Transverse colon (tissue), 4 donors: ENCODE data around the gene PLP2. TPM values are rescaled to one million over a fixed set of nuclear protein-coding genes. Genes with fewer than 3 reads are reported as not detected.
A peak's percentile ranks its signal among the peaks of the same experiment; 100 is the strongest.

Experiments
- DNase-seq: peaks from one replicate; pipeline ENCODE4 v3.0.0-alpha.2; 2019
- H3K27ac ChIP-seq, 4 donors: fragments of 200-600 bp; sonication (generic); 2 replicates each; pipeline ENCODE4 v1.5.1; 2016 to 2018; ENCODE audit warnings: inconsistent platforms in 4 of 4
- H3K27me3 ChIP-seq: fragments of 200-600 bp; sonication (generic); 2 replicates; pipeline ENCODE4 v1.5.1; 2017; ENCODE audit warnings: inconsistent platforms
- H3K36me3 ChIP-seq, 4 donors: fragments of 200-600 bp; sonication (generic); 2 replicates each; pipeline ENCODE4 v1.5.1; 2017 to 2019; ENCODE audit warnings: inconsistent platforms in 4 of 4
- H3K4me1 ChIP-seq, 4 donors: fragments of 200-600 bp; sonication (generic); 2 replicates each; pipeline ENCODE4 v1.5.1; 2017 to 2020; ENCODE audit warnings: inconsistent platforms in 4 of 4
- H3K4me3 ChIP-seq, 4 donors: fragments of 200-600 bp; sonication (generic); 1 replicate in 1 of 4; 2 replicates in 3 of 4; pipeline versions ENCODE4 v1.5.1 to v1.6.1; 2017 to 2019; ENCODE audit warnings: inconsistent platforms in 4 of 4
- H3K9me3 ChIP-seq, 2 donors: fragments of 200-600 bp; sonication (generic); 2 replicates each; pipeline ENCODE4 v1.5.1; 2017 to 2019; ENCODE audit warnings: inconsistent platforms in 2 of 2
- EP300 ChIP-seq: sonication (generic); formaldehyde crosslinking; IDR thresholded peaks from one replicate; pipeline ENCODE4 v1.6.1; 2017; ENCODE audit warnings: antibody characterized with exemption, low read depth
- POLR2A ChIP-seq: fragments of 450-650 bp; IDR thresholded peaks from one replicate; pipeline ENCODE4 v1.6.1; 2016; ENCODE audit warnings: antibody characterized with exemption, mild to moderate bottlenecking, moderate library complexity
- POLR2AphosphoS5 ChIP-seq, 3 donors: sonication (generic); formaldehyde crosslinking; IDR thresholded peaks; one replicate each; pipeline ENCODE4 v1.6.1; 2016; ENCODE audit warnings: antibody characterized with exemption in 3 of 3
- WGBS, 2 donors: methylation state at CpG; one replicate each; pipeline ENCODE4 v1.1.5; 2018; ENCODE audit warnings: low coverage in 1 of 2; 5-methylcytosine and 5-hydroxymethylcytosine counted together
- in situ Hi-C, 4 donors: fragments of 200-750 bp; cut with MboI; loops; one replicate each; pipeline versions ENCODE4 v1.15.0 to v1.15.1; 2017; ENCODE audit warnings: low sequenced_read_pairs in 3 of 4, low pct_ligation_motif_present in 1 of 4, low pct_unique_long_range_greater_than_20kb in 1 of 4
- intact Hi-C: fragments of 100-400 bp; cut with DNase I; formaldehyde crosslinking; loops from one replicate; pipeline ENCODE4 v1.15.1; 2023; ENCODE audit warnings: low total_unique reads
- total RNA-seq, 4 donors: library from RNA; depleted of rRNA; stranded (reverse); fragments of >200 nt; gene quantifications; one replicate each; pipeline ENCODE4 v1.1.0, GENCODE V29; 2016
- TF ChIP-seq, protein P1 (sequence below), 5 experiments: fragments of 200-600 bp in 3 of 5; fragments of 450-650 bp in 2 of 5; sonication (generic) in 3 of 5; IDR thresholded peaks; 1 replicate in 2 of 5; 2 replicates in 3 of 5; pipeline ENCODE4 v1.5.1; 2016 to 2017; ENCODE audit warnings: antibody characterized with exemption in 5 of 5, inconsistent platforms in 3 of 5, mild to moderate bottlenecking in 2 of 5, moderate library complexity in 1 of 5

PLP2 gene
- total RNA-seq, 4 donors from 2014 or later: 31.0 to 60.3 (median 43.2) TPM

DNA sequence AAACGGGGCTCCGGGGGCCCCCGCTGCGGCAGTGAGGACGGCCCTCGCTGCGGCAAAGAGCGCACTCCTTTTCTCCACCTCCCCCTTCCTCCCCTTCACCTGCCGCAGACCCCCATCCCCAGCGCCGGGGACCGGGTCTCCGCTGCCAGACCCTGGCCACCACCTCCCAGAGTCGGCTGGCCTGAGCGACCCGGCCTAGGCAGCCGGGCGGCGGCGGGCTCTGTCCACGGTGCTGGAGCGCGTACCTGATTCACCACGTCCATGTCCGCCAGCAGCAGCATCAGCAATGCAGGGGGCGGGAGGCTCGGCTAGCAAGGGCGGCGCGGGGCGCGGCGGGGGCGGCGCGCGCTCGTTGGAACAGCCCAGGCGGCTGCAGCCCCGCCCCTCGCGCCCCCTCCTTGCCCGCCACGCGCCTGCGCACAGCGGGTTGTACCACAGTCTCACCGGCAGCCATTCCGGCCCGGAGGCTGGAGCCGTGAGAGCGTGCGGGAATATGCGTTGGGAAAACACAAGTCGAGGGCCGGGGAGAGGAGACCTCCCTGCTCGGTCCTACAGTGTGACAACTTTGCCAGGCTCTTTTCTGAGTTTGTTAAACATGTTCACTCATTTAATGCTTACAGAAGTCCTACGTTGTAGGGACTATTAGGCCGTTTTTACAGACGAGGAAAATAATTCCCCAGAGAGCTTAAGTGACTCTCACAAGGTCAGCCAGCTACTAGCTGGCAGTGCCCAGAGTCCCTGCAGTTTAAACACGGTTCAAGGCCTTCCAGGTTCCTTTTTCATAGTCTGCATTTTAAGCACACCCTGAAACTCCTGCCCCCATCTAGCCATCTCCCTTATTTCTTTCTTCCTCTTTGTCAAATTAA lies 28.4 kb downstream of the PLP2 start, which contains the start of gene SYP:
Gene SYP (minus strand): TSS at position 288 of the 866 bp plus-strand sequence. CDS start 7 bp downstream, at position 281.
- TF ChIP-seq EP300: no peak
- peak; percentile 60 for TF ChIP-seq POLR2A
- peak; percentile 26 to 76 (median 76) for TF ChIP-seq POLR2AphosphoS5 (IDR thresholded peaks at IDR 0.05)
- TF ChIP-seq, protein P1, sequence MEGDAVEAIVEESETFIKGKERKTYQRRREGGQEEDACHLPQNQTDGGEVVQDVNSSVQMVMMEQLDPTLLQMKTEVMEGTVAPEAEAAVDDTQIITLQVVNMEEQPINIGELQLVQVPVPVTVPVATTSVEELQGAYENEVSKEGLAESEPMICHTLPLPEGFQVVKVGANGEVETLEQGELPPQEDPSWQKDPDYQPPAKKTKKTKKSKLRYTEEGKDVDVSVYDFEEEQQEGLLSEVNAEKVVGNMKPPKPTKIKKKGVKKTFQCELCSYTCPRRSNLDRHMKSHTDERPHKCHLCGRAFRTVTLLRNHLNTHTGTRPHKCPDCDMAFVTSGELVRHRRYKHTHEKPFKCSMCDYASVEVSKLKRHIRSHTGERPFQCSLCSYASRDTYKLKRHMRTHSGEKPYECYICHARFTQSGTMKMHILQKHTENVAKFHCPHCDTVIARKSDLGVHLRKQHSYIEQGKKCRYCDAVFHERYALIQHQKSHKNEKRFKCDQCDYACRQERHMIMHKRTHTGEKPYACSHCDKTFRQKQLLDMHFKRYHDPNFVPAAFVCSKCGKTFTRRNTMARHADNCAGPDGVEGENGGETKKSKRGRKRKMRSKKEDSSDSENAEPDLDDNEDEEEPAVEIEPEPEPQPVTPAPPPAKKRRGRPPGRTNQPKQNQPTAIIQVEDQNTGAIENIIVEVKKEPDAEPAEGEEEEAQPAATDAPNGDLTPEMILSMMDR (IDR thresholded peaks at IDR 0.05): no peak
- in situ Hi-C loops: no loop called here
- no peaks in the 10 kb centered on the region for H3K27me3 ChIP-seq
- WGBS, 2 donors: 42% methylated on average over 58 of the region's 61 CpGs; no CpG with 5 or more reads in 1 of the 2 donors
- peak within 1 kb of the TSS in 3 of 4 donors; percentile 17 to 46 (median 23) for H3K4me3 ChIP-seq
- no peaks in the 10 kb centered on the region for H3K36me3 ChIP-seq
- intact Hi-C loops: no loop called here
- peaks cover 0 to 11% (median 6%) of the 10 kb centered on the region in 4 donors for H3K4me1 ChIP-seq
- H3K9me3 ChIP-seq: no peaks in the 10 kb centered on the region
- peak; percentile 91 for DNase-seq
- peak within 1 kb of the TSS; percentile 47 to 74 (median 67) for H3K27ac ChIP-seq

DNA sequence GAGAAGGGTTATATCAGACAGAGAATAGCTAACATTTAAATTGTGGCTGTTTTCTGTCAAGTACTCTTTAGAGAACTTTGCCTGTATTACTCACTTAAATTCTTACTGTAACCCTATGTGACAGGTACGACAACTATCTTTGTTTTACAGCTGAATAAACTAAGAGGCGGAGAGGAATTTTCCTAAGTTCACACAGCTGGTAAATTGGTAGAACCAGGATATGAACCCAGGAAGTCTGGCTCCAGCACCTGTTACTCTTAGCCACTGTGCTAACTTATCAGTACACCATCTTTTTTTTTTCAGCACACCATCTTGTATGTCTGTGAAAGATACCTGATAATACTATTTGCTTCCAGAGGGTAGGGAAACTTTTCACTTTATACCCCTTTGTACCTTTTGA lies 30.3 kb downstream of the PLP2 start:
- Histone ChIP-seq H3K4me1 (peaks cover 0 to 11% (median 6%) of the 10 kb centered on the region in 4 donors), H3K36me3 (no peaks in the 10 kb centered on the region), H3K9me3 (no peaks in the 10 kb centered on the region), H3K4me3 (no peak overlapping the region), H3K27me3 (no peaks in the 10 kb centered on the region), H3K27ac (peak overlapping the region in 1 of 4 donors; percentile 6)
- TF ChIP-seq POLR2AphosphoS5 (IDR thresholded peaks at IDR 0.05): no peak
- no peak for TF ChIP-seq EP300
- TF ChIP-seq, protein P1 (IDR thresholded peaks at IDR 0.05): no peak
- TF ChIP-seq POLR2A: no peak
- intact Hi-C loops: no loop called here
- DNase-seq: no peak
- in situ Hi-C loops: no loop called here
- WGBS, 2 donors: 44% methylated on average over 2 of the region's 2 CpGs; no CpG with 5 or more reads in 1 of the 2 donors

DNA sequence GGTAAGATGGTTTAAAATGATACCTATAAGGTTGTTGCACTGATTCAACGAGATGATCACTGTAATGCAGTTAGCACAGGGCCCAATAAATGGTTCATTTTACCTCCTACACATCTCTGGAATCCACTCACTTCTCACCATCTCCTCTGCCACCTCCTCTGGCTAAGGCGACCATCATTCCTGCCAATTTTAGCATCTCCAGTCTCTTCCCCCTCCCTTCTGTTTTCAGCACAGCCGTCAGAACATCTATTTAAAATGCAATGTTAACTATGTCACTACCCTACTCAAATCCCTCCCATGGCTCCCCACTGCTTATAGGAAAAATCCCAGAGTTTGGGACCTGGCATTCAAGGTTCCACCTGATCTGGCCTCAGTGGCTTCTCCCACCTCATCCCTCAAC lies 31.8 kb downstream of the PLP2 start:
- H3K4me3 ChIP-seq: no peak overlapping the region
- intact Hi-C loops (no loop called here), in situ Hi-C loops (no loop called here)
- no peak for TF ChIP-seq POLR2A
- TF ChIP-seq EP300: no peak
- TF ChIP-seq, protein P1 (IDR thresholded peaks at IDR 0.05): no peak
- DNase-seq: no peak
- no peaks in the 10 kb centered on the region for H3K36me3 ChIP-seq
- 63% methylated on average over 3 of the region's 3 CpGs; no CpG with 5 or more reads in 1 of the 2 donors for WGBS, 2 donors
- H3K9me3 ChIP-seq: no peaks in the 10 kb centered on the region
- H3K27me3 ChIP-seq: no peaks in the 10 kb centered on the region
- H3K27ac ChIP-seq: no peak overlapping the region
- peaks cover 0 to 11% (median 6%) of the 10 kb centered on the region in 4 donors for H3K4me1 ChIP-seq

- intact Hi-C loops (no loop called here), in situ Hi-C loops (no loop called here)
- no peak overlapping the region for H3K27ac ChIP-seq
- WGBS, 2 donors: 87% methylated on average over 6 of the region's 6 CpGs; no CpG with 5 or more reads in 1 of the 2 donors
- no peak for DNase-seq
- no peak overlapping the region for H3K4me3 ChIP-seq
- H3K36me3 ChIP-seq: no peaks in the 10 kb centered on the region
- no peaks in the 10 kb centered on the region for H3K9me3 ChIP-seq
- no peaks in the 10 kb centered on the region for H3K27me3 ChIP-seq
- TF ChIP-seq POLR2AphosphoS5 (IDR thresholded peaks at IDR 0.05): no peak
- TF ChIP-seq EP300: no peak
- TF ChIP-seq POLR2A: no peak
- TF ChIP-seq, protein P1 (IDR thresholded peaks at IDR 0.05): no peak
- peaks cover 0 to 11% (median 6%) of the 10 kb centered on the region in 4 donors for H3K4me1 ChIP-seq
These were observed 32.3 kb downstream of the PLP2 start for GRCh38 chrX:49204017-49204416.
